Type B pancreatic cell (in vitro differentiated cells): ENCODE measurements around the gene C10orf95. TPM values are rescaled to one million over a fixed set of nuclear protein-coding genes. Genes with fewer than 3 reads are reported as not detected.
A peak's percentile ranks its signal among the peaks of the same experiment; 100 is the strongest.

ENCODE experiments used
- DNase-seq: peaks from one replicate; pipeline ENCODE4 v3.0.0; 2021; ENCODE audit warnings: mixed read lengths; ENCODE audit not compliant: unreplicated experiment; ENCODE audit errors: extremely low spot score
- H3K27ac Mint-ChIP-seq: 2 replicates; pipeline ENCODE4 v1.8.0; 2021; ENCODE audit warnings: mild to moderate bottlenecking, mixed read lengths
- H3K27me3 Mint-ChIP-seq: 2 replicates; pipeline ENCODE4 v1.8.0; 2021; ENCODE audit warnings: mixed read lengths
- H3K36me3 Mint-ChIP-seq: 2 replicates; pipeline ENCODE4 v1.8.0; 2021; ENCODE audit warnings: mixed read lengths
- H3K4me1 Mint-ChIP-seq: one replicate; pipeline ENCODE4 v1.8.0; 2021; ENCODE audit warnings: mixed read lengths; ENCODE audit not compliant: unreplicated experiment
- H3K4me3 Mint-ChIP-seq: 2 replicates; pipeline ENCODE4 v1.8.0; 2021; ENCODE audit warnings: mild to moderate bottlenecking, mixed read lengths
- H3K9me3 Mint-ChIP-seq: 2 replicates; pipeline ENCODE4 v1.8.0; 2021; ENCODE audit warnings: mixed read lengths
- total RNA-seq: library from RNA; stranded (reverse); gene quantifications from 2 replicates; pipeline ENCODE4 v1.2.1, GENCODE V29; 2021; ENCODE audit warnings: low replicate concordance
- TF ChIP-seq, protein P1 (sequence below): fragments of 200-600 bp; sonication (generic); conservative IDR thresholded peaks from 2 replicates; pipeline ENCODE4 v1.5.0; 2021; ENCODE audit warnings: antibody characterized with exemption, mild to moderate bottlenecking

C10orf95 gene
- total RNA-seq, 1 donor from 2014 or later = 0.75 TPM

DNA sequence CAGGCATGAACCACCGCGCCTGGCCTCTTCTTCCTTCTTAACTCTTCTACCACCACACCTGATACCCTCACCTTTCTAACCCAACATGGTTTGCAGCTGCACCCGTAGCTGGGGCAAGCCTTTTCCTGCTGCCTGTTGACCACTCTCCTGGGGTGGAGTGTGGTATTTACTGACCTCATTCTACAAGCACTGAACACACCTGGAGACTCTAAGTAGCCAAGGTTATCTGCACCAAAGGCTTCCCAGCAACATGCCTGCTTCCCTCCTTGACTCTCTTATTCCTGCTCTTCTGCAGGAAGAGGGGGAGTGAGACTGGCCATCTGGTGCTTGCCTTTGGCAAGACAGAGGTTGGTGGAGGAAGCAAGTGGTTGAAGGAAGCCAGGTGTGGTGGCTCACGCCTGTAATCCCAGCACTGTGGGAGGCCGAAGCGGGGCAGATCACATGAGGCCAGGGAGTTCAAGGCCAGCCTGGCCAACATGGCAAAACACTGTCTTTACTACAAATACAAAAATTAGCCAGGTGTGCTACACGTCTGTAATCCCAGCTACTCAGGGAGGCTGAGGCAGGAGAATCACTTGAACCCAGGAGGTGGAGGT lies 41.1 kb upstream of the C10orf95 start:
- Mint-ChIP-seq H3K4me1 (peaks cover 9% of the 10 kb centered on the region), H3K27me3 (no peaks in the 10 kb centered on the region), H3K4me3 (no peak overlapping the region), H3K9me3 (no peaks in the 10 kb centered on the region), H3K27ac (peak overlapping the region; percentile 66), H3K36me3 (peaks cover 7% of the 10 kb centered on the region)
- TF ChIP-seq, protein P1, sequence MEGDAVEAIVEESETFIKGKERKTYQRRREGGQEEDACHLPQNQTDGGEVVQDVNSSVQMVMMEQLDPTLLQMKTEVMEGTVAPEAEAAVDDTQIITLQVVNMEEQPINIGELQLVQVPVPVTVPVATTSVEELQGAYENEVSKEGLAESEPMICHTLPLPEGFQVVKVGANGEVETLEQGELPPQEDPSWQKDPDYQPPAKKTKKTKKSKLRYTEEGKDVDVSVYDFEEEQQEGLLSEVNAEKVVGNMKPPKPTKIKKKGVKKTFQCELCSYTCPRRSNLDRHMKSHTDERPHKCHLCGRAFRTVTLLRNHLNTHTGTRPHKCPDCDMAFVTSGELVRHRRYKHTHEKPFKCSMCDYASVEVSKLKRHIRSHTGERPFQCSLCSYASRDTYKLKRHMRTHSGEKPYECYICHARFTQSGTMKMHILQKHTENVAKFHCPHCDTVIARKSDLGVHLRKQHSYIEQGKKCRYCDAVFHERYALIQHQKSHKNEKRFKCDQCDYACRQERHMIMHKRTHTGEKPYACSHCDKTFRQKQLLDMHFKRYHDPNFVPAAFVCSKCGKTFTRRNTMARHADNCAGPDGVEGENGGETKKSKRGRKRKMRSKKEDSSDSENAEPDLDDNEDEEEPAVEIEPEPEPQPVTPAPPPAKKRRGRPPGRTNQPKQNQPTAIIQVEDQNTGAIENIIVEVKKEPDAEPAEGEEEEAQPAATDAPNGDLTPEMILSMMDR = no peak
- no peak for DNase-seq

DNA sequence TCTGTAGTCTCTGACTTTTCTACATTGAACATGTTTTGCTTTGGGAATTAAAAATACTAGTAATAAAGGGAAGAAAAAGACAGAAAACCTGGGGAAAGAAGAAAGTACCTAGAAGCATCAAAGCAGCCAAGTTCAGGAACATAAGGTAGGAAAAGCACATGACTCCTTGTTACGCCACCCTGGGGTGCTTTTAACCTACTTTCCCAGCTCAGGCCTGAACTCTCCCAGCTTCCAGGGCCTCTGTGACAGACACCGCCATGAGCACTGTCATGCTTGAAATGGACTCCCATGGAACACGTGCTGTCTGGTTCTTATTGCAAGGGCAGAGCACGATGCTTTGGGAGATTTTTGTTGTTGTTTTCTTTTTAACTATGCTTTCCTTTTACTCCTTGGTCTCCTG lies 39.8 kb upstream of the C10orf95 start:
- Mint-ChIP-seq H3K27ac (no peak overlapping the region), H3K4me1 (peaks cover 9% of the 10 kb centered on the region), H3K4me3 (no peak overlapping the region), H3K9me3 (no peaks in the 10 kb centered on the region), H3K36me3 (peaks cover 7% of the 10 kb centered on the region), H3K27me3 (no peaks in the 10 kb centered on the region)
- no peak for DNase-seq
- TF ChIP-seq, protein P1 = no peak

DNA sequence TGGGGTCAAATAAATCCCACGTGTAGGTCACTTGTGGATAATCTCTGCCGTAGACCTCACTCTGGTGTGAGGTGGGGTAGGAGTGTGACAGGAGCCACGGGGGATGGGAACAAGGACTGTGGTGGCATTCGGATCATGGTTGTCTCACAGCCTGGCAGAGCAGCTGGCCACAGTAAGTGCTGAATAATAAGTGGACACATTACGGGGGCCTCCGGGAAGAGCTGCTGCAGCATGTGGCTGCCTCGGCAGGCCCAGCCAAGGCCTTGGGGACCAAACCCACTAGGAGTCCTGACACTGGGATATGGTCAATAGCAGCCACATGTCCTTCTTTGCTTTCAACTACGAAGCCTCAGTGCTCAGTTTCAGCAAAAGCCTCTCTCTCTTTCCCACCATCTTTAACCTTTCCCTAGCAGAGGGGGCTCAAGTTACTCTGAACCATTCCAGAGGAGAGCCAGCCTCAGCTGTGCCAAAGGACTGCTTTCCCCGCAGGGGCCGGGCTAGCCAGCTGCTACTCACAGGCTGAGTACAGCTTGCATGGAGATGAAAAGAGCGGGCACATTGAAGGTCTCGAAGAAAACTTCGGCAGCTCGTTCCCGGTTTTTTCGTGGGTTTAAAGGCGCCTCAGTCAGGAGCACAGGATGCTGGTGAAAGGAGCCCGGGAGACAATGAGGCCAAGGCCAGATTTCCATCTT lies 33.9 kb upstream of the C10orf95 start:
- Mint-ChIP-seq H3K36me3 (peaks cover 12% of the 10 kb centered on the region), H3K9me3 (no peaks in the 10 kb centered on the region), H3K4me3 (no peak overlapping the region), H3K4me1 (no peaks in the 10 kb centered on the region), H3K27me3 (no peaks in the 10 kb centered on the region), H3K27ac (no peak overlapping the region)
- DNase-seq = no peak
- TF ChIP-seq, protein P1 = no peak

DNA sequence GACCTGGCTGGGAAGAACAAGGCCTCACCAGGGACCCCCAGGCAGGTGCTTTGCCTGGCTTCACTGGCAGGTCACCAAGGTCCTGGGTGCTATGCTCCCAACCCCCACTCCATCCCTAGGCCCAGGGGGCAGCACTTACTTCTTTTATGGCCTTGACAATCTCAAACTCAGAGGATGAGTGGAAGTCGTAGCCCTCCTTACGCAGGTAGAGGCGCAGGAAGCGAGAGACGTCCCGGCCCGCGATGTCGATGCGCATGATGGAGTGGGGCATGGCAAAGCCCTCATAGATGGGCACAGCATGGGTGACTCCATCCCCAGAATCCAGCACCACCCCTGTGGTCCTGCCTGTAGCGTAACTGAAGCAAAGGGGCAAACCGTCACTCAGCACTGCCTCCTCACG lies 32.7 kb upstream of the C10orf95 start:
- TF ChIP-seq, protein P1 = no peak
- peaks cover 10% of the 10 kb centered on the region for H3K36me3 Mint-ChIP-seq
- DNase-seq = no peak
- no peak overlapping the region for H3K4me3 Mint-ChIP-seq
- no peaks in the 10 kb centered on the region for H3K27me3 Mint-ChIP-seq
- H3K27ac Mint-ChIP-seq = no peak overlapping the region
- no peaks in the 10 kb centered on the region for H3K4me1 Mint-ChIP-seq
- no peaks in the 10 kb centered on the region for H3K9me3 Mint-ChIP-seq

DNA sequence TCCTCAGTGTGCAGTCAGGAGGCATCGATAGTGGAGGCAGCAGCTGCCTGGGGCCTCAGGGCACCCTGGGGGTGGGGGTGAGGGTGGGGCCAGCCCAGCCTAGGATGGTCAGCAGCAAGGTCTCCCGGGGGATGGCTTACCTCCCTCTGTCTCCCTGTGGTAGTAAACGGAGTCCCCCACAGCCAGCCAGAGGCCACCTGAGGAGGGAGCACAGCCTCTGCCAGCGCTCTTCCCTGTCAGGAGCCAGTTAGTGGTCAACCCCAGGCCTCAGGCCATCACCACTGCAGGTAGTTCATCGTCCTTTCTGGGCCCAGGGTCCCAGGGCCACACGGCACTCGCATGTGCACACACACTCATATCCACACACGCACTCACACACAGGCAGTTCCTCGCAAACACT lies 29.1 kb upstream of the C10orf95 start:
- H3K9me3 Mint-ChIP-seq = no peaks in the 10 kb centered on the region
- H3K27ac Mint-ChIP-seq = no peak overlapping the region
- peaks cover 5% of the 10 kb centered on the region for H3K36me3 Mint-ChIP-seq
- H3K4me3 Mint-ChIP-seq = no peak overlapping the region
- no peaks in the 10 kb centered on the region for H3K27me3 Mint-ChIP-seq
- peaks cover 3% of the 10 kb centered on the region for H3K4me1 Mint-ChIP-seq
- TF ChIP-seq, protein P1 = no peak
- DNase-seq = no peak
